Cortex of kidney (tissue), 1 donor: Measurements from ENCODE around the gene TIPARP.

Experiments used
- DNase-seq: peaks from one replicate; lab custom pipeline; 2025; lab: John Stamatoyannopoulos, UW

Gene TIPARP, protein sequence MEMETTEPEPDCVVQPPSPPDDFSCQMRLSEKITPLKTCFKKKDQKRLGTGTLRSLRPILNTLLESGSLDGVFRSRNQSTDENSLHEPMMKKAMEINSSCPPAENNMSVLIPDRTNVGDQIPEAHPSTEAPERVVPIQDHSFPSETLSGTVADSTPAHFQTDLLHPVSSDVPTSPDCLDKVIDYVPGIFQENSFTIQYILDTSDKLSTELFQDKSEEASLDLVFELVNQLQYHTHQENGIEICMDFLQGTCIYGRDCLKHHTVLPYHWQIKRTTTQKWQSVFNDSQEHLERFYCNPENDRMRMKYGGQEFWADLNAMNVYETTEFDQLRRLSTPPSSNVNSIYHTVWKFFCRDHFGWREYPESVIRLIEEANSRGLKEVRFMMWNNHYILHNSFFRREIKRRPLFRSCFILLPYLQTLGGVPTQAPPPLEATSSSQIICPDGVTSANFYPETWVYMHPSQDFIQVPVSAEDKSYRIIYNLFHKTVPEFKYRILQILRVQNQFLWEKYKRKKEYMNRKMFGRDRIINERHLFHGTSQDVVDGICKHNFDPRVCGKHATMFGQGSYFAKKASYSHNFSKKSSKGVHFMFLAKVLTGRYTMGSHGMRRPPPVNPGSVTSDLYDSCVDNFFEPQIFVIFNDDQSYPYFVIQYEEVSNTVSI

DNA sequence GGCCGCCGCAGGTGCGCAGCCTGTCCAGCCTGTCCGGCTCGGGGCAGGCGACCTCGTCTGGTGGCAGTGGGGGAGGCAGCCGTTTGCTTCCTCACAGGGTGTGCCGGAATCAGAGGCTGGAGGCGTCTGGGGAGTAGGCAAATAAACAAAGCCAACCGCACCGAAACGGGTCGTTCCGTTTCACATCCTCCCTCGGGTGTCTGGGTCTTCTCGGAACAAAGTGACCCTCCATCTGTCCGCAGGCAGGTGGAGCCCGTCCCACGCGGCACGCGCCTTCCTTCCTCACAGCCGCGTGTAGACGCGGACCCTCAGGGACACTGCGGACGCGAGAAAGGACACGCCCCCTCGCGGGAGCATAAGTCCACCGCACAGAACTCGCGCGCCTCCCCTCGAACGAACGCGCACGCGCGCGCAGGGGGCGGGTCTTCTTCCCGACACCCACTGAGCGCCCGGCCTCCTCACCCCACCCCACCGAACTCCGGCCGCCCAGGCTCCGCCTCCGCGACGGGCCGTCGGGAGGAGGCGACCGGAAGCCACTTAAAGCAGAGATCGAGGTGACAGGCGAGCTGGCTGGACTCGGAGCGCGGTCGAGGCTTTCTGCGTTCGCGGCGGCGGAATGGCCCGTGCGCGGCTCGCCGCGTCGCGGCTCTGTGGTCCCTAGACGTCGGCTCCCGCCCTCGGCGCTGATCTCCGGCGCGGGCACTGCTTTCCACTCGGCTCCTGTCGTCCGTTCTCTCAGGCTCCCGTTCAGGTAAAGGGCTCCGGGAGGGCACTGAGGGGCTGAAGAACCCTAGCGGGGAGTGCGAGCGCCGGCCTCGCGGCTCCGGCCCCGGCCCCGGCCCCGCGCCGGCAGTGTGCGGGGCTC, at the start of gene TIPARP:
Gene TIPARP, plus strand, starts transcription at position 545 of the 865 bp plus-strand sequence. CDS start 3,108 bp downstream, outside the sequence.
- peak; percentile 97 for DNase-seq

DNA sequence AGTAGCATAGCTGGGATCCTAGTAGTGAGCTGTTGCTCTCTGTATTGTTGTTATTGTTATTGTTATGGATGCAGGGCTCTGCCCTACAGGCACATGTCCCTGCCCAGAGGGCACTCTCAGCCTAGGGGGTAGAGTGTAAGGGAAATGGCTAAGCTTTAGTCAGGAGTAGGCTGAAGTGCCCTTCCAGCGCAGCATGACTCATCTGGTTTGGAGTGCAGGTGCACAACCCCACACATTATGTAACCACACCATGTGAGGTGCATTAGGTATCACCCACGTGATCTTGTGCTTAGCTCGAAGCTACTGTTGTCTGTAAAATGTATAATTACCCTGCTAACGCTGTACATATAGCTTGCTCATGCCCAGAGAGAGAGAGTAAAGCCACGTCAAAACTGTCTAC, 48.3 kb upstream of the TIPARP start:
- DNase-seq: no peak

DNA sequence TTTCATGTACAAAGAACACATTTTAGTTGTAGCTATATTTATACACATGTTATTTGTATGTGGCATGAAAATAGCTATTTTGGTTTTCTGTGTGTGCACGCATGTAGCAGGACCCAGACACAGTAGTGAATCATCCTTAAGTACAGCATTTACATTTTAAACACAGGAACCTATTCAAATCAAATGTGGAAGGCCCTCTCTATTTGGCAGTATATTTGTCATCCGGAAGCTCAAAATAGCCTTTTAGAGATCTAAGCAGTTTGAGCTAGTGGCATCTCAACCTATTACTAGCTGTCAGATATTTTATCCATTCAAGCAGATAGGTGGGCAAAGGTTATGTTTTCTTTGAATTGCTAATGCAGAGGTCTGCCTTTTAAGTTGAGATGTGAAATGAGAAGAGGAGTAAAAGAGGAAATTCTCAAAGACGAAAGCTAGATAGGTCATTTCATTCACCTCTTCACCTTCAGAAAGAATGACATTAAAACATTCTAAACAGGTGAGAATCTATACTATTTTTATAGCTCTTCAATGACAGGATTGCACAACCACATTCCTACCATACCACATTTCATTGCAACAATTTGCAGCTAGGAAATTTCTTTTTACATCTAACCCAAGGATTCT, 46.3 kb upstream of the TIPARP start:
- no peak for DNase-seq

DNA sequence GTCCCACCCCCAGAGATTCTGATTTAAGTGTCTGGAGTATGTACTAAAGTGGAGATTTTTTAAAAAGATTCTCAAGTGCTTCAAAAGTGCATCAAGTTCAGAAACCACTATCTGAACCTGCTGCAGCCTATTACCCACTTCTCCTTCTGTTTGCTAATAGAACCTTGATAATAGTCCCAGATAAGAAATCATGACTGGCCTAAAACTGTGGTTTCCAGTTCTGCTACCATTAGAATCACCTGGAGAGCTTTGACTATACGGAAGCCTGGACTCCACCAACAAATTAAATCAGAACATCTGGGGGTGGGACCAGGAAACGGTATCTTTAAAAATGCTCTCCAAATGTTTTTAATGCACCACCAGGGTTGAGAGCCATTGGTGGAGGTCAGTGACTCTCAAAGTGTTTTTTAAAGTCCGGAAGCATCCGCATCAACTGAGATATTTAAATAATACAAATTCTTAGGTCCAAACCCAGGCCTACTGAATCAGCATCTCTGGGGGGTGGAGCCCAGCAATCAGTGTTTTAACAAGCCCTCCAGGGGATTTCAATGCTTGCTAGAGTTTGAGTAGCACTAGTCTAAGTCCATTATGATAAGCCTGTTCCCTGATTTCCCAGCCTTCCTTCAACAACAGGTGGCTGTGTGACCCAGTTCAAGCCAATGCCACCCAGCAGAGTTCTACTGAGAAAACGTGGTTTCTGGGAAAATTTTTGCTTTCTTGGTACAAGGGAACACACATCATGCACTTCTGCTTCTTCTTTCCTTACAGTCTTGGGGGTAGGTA, 45.4 kb upstream of the TIPARP start:
- no peak for DNase-seq

- no peak for DNase-seq
Measured at GRCh38 chr3:156630081-156630772, 44.2 kb upstream of the TIPARP start.

GRCh38 chr3:156630773-156631093, 43.7 kb upstream of the TIPARP start:
- DNase-seq: no peak

- no peak for DNase-seq
Measured at GRCh38 chr3:156631323-156631722, 43.1 kb upstream of the TIPARP start.

DNA sequence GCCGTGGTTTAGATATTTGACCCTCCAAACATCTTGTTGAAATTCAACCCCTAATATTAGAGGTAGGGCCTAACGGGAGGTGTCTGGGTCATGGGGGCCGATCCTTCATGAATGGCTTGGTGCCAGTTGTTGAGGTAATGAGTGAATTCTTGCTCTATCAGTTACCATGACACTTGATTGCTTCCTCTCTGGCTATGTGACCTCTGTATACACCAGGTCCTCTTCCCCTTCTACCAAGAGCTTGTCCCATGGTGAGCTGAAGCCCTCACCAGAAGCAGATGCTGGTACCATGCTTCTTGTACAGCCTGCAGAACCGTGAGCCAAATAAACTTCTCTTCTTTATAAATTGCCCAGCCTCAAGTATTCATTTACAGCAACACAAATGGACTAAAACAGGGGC, 41.8 kb upstream of the TIPARP start:
- no peak for DNase-seq

GRCh38 chr3:156633335-156633734, 41.1 kb upstream of the TIPARP start:
- DNase-seq: no peak

- no peak for DNase-seq
Measured at GRCh38 chr3:156635034-156635433, 39.4 kb upstream of the TIPARP start.

- no peak for DNase-seq
Measured at GRCh38 chr3:156635973-156636372, 38.4 kb upstream of the TIPARP start.

DNA sequence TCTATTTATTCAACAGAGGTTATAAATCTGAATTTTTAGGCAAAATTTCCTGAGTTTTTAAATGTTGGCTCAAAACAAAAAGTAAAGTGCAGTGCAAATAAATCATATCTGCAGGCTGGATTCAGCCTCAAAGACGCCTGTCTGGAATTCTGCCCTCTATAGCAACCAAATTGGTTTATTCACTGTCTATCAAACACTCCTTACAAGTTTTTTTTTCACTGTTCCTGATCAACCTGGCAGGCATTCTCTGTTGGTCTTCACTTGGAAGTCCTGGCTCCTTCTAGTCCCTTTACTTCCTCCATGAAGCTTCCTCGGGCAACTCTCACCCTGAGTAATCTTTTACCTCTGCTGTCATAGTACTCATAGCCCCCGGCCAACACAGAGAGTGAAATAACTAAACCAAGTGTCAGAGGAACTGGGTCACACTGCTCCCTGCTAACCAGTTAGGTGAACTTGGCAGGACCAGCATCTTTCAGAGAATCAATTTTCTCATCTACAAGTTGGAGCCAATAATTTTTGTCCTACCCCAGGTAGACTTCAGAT, 36.8 kb upstream of the TIPARP start:
- DNase-seq: no peak

- DNase-seq: no peak
Measured at GRCh38 chr3:156638271-156638670, 36.1 kb upstream of the TIPARP start.

- DNase-seq: no peak
Measured at GRCh38 chr3:156639414-156640023, 34.9 kb upstream of the TIPARP start.

GRCh38 chr3:156641618-156641975, 32.8 kb upstream of the TIPARP start:
- DNase-seq: no peak

DNA sequence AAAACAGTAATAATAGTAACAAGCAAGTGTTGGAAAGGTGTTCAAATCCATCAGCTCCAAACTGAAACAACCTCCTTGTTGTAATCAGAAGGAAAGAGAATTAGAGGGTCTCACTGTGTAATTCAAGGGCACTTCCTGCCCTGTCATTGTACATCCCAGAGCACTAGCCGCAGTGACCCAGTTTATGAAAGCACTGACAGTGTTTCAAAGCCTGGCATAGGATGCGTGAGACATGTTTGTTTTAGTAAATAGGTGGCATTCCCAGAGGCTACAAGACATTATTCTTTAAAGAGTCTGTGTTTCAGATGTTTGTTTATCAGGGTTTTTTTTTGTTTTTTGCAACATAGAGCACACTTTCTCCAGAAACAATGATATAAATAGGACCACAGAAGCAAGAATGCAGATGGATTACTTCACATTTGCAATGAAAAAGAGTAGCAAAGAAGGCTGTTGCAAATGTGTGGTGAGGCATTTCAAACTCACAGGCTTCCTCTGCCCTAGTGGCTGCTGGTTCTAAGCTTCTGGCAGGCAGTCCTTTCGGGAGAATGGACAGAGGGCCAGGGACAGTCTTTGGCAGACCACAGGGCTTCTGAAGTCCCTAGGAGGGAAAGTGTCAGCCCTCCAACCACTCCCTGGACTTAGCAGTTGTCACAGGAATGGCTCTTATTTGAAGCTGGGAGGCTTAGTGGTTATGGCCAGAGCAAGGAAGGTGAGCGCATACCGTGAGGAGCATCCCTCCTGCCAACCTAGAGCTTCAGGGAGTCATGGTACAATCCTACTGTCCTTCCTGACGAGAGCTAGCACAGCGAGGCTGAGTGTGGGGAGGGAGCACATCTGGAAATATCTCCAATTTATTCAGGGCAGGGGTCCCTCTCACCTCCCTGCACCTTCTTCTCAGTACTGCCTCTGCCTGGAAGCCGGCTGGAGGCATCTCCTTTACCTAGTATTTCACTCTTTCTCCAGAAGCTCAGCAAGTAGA, 31.4 kb upstream of the TIPARP start:
- DNase-seq: no peak

DNA sequence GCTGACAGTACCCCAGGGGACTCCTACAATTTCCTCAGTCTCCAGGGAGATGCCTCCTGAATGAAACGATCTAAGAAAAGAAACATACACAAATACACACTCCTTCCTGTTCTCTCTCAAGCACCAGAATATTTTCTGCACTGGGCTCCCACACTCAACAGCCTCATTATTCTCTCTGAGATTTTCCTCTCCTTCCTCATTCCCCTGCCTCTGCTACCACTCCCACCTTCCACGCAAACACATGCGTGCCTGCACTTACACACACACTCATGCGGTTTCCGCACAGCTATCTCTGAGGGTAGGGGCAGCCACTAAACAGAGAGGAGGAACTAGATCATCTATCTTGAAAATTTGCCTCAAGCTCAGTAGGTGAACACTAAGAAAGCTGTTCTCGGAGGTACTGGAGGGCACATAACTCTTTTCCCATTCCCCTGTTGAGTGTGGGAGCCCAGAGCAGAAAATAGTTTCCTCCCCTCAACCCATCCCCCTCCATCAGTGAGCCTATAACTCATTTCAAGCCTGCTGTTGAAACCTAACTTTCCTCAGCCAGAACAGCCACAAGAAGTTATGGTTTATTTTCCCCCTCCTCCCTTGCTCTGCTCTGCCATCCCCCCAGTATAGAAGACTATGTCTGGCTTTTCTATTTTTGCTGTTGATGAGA, 30.5 kb upstream of the TIPARP start:
- no peak for DNase-seq

DNA sequence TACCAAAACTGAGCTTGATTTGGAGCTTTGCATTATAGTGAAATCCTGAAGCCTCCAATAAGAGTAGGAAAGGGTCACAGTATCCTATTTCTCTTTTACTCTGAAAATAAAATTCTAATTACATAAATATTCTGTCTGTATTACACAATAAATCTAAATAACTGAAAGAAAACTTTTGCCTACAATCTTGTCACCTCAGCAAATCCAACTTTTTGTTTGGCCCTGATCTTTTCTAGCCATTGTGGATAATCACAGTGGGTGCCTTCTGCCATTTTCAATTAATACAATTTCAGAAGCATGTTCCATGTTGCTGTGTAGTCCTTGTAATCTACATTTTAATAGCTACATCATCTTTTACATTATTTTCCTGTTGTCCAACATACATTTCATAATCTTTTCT, 29.4 kb upstream of the TIPARP start:
- DNase-seq: no peak
